GM18517 (cell line): ENCODE results near the gene LRRC4C.
"Not testable (repeated sequence)": the region's sequence is repeated elsewhere in the genome, so short reads cannot be mapped to it uniquely, and the experiment has no call there.

ENCODE experiments used
- ATAC-seq: cut with Tn5 transposase; IDR thresholded peaks from one replicate; pipeline ENCODE4 v1.9.1; 2021; ENCODE audit warnings: mild to moderate bottlenecking, moderate library complexity; ENCODE audit not compliant: unreplicated experiment

LRRC4C gene

DNA sequence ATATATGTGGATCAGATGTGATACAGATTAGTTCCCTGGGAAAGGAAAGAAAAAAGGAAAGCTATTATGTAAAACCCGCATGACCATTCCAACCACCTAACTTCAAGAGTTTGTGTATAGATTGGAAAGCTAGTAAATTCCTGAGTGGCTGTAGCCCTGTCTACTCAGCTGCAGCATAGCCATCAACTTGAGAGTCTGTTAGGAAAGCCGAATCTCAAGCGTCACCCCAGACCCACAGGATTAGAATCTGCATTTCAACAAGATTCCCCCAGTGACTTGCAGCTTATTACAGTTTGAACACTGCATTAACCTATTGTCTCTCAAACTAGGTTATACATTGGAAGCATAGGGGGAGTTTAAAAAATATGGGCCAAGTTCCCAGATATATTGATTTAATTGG is 921.7 kb downstream of the LRRC4C start:
- no peak for ATAC-seq

- ATAC-seq = not testable (repeated sequence)
These were observed 937.4 kb downstream of the LRRC4C start for GRCh38 chr11:40522080-40522479.

DNA sequence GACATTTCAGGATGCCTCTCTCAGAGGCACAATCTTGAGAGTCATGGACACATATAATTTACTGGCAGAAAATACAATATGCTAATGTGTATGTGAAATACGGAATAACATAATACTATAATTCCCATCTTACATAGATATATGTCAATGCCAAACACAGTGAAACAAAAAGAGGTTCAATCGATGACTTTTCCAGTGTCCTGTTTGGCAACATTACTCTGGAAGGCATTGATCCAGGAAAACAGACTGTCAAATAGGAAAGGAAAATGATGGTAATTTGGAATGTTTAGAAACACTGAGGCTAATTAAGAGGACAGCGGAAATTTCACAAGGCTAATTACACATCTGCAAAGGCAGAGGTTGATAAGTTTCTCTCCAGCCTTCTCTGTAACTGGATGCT is 942.3 kb downstream of the LRRC4C start:
- no peak for ATAC-seq

DNA sequence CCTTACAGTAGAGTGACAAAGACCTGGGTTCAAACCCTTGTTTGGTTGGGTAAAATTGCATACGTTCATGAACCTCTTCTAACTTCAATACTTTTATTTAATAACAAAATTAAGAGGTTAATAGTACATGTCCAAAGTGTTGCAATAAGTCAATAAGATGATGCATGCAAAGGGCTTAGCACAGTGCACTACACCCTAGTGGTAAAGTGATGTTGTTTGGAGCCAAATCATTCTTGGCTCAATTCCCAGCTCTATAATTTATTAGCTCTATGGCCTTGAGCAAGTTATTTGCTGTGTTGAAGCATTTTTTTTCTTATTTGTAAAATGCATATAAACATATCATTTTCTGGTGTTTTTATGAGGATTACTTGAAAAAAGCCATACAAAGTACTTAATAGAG is 945.3 kb downstream of the LRRC4C start:
- no peak for ATAC-seq

DNA sequence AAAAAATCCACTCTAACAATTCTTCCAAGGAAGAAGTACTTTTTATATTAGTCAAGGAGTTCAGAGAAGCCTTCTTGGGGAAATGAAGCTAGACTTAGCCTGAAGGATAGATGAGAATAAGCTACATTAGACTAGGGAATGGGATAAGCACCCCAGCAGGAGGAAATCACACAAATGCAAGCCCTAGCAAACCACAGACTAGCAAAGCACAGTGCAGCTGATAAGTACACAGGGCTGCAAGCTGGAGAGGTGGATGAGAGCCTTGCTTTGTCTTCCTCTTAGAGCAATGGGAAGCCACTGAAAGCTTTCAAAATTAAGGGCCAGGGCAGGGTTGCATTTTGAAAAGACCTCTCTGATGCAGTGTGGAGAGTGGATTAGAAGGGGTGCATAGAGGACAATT is 946.2 kb downstream of the LRRC4C start:
- no peak for ATAC-seq

- ATAC-seq = no peak
These were observed 951.1 kb downstream of the LRRC4C start for GRCh38 chr11:40508303-40508702.

DNA sequence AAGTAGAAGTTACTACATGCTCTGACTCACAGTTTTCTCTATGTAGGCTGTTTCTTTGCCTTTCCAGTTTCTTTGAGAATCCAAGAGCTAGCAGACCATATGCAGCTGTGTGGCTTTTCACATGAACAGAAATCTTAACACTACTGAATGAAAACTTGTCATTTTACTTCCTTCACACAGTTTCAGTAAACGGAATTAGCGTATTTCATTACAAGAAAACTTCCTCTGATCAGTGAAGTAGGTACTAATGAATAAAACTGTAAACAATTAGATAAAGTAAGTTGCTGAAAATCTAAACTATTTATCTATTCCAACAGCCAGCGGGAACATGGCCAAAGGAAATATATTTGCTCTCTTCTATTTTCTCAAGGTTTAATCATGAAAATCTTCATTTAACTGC is 953.2 kb downstream of the LRRC4C start:
- ATAC-seq = no peak

DNA sequence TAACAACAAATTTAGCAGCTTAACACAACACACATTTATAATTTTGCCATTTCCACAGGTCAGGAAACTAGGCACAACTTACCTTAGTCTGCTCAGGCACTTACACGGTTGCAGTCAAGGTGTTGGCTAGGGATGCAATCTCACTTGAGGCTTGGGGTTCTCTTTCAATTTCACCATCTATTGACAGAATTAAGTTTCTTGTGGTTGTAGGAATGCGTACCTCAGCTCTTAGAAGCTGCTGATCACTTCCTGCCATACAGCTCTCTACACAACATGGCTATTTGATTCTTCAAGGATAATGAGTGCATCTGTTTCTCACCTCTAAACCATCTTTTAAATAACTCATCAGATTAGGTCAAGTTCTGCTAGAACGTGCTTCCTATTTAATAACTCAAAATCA is 968.1 kb downstream of the LRRC4C start:
- no peak for ATAC-seq

DNA sequence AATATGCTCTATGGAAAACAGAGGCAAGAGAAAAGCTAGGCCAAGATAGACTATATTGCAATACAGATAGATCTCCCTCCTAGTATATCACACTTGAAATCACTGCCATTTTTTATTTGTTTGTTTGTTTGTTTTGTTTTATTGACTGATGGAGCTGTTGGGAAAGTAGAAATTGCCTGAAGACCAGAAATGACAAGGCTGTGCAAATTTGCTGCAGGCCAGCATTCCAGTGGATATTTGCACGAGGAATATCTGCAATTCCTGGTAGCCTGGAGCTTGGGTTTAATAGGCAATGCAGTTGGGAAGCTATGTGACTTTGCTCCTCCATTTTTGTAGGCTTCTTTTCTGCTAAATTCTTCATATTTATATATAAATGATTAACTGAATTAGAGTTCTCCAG is 991.7 kb downstream of the LRRC4C start:
- ATAC-seq = no peak

GRCh38 chr11:40445391-40445790 is 1014.1 kb downstream of the LRRC4C start:
- ATAC-seq = no peak

DNA sequence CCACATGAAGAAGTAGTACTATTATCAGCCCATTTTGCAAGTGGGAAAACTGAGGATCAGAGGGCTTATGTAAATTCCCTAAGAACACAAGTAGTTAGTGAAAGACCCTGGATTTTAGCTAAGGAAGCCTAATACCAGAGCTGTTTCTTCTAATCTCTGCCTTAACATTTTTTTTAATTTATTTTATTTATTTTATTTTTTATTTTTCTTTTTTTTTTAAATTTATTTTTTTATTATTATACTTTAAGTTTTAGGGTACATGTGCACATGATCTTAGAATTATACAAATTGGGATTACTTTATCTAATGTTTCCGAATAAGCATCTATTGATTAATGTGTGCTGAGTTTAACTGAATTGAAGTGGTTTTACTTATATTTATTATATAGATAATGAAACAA is 1015.3 kb downstream of the LRRC4C start:
- ATAC-seq = no peak

DNA sequence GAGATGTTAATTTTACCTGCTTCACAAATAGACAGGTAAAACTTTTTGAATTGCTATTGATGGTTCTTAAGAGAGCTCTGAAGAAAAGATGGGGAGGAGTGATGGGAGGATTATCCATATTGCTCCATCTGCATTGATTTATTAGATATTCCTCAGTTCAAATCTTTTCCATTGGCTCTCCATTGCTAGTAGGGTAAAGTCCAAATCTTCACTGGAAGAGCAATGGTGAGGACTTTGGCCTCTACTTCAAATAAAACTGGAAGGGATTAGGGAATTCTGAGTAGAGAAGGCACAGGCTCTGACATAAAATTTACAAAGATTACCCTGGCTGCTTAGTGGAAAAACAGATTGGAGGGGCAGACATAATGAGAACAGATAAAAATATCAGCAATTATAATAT is 1024.1 kb downstream of the LRRC4C start:
- no peak for ATAC-seq

DNA sequence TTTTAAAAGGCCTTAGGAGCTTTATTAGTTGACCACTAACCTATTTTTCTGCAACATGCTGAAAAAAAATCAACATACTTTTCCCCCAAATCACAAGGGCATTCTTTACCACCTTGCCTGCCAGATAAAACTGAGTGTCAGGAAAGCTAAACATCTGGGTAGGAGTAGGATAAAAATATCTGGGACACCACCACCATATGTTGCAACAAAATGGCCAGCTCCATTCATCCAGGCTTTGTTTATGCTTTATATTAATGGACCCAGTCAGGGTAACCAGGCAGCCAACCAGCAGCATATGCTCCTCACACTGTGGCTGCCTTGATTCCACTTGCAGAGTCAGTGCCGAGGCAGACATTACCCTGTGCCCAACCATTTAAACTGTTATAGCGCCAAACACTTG is 1024.5 kb downstream of the LRRC4C start:
- ATAC-seq = no peak

DNA sequence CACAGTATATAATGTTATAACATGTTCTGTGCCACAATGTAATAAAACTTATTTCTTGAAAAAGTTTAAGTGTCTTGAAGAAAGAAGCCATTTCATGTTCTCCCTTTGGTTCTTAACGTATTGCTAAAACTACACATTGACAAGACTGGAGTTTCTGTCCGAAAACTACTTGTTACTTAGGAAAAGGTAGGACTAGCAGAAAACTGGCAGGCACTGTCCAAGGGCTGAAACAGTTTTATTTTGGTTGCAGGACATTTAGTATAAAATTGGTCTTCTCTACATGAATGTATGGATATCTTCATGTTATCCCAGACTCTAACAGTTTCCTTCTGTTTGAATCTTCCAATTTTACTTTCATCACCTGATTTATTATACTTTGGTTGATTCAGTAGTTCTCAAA is 1027.1 kb downstream of the LRRC4C start:
- no peak for ATAC-seq

- ATAC-seq = no peak
These were observed 1034.3 kb downstream of the LRRC4C start for GRCh38 chr11:40425168-40425567.

- ATAC-seq = no peak
These were observed 1038.1 kb downstream of the LRRC4C start for GRCh38 chr11:40421208-40421981.

- no peak for ATAC-seq
These were observed 1041.8 kb downstream of the LRRC4C start for GRCh38 chr11:40417627-40418026.

DNA sequence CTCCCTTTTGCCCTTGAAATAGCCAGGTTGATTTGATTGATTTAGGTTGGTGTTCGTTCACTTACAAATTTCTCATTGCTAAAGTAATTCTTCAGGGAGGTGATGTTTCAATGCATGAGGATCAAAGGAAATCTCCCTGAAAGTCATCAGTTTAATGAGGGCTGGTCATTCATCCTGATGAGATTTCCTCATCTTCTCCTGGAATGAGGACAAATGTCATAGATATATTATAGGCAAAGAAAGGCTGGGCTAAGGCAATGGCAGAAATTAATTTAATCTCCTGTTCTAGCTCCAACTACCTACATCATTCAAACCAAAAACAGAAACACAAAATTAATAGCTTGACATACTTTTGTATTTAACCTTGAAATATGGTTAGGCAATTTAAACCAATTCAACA is 1052.1 kb downstream of the LRRC4C start:
- no peak for ATAC-seq

DNA sequence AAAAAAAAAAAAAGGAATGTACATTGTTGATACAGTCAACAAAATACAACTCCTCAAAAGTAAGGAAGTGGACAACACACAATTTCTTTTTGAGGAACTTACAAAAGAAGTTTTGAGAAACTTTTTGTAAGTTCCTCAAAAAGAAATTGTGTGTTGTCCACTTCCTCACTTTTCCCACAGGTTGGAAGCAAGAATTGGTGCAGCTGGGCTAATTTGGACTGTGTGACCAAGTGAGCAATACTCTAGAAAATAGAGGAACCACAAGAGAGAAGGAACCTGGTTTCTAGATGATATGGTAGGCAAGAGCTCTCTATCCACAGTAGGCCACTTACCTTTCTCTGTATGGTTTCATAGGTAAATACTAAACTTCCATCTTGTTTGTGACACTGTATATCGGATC is 1053.8 kb downstream of the LRRC4C start:
- no peak for ATAC-seq

DNA sequence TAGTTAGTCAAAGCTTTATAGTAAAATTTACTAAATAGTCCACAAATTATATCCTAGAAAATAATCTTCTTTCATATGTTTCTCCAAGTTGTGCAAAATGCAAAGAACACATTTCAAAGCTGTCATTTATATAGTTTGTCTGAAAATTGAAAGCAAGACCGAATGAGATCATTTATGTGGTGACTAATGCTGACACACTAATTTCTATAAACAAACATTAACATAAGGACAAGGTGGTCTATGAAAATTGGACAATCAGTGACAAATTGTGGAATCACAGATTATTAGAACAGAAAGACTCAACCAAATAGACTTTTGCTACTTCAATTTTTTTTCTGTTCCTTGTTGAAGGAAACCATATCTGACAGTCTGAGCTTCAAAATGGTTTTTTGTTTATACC is 1056.1 kb downstream of the LRRC4C start:
- no peak for ATAC-seq

DNA sequence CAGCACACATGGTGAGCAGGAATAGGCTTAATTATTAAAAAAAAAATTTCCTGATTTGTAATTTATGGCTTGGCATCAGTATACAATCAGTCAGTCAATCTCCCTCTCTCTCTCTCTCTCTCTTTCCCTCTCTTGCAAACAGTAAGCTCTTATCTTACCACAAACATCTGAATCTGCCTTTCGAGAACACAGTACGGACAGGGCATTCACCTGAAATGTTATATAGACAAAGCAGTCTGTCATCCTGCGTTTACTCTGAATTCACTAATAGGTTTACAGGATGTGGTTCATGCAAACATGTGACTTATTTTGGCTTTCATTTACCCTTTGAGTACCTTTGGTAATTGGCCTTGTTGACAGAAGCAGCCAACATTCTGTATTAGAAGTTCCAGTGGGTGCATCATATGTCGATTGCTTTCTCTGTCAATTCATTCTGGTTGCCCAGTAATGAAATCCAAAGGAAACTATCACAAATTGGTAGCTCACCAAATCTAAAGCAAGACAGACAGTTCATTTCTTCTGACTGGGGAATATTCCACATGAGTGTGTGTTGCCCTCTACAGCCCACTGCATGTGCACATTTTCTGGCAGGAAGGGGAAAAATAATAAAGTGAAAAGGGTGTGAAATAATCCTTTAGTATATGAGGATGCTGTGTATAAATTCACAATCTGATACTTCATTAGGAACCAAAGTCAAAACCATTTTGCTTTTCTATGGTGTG is 1058.2 kb downstream of the LRRC4C start:
- no peak for ATAC-seq

- no peak for ATAC-seq
These were observed 1062.3 kb downstream of the LRRC4C start for GRCh38 chr11:40397141-40397540.

DNA sequence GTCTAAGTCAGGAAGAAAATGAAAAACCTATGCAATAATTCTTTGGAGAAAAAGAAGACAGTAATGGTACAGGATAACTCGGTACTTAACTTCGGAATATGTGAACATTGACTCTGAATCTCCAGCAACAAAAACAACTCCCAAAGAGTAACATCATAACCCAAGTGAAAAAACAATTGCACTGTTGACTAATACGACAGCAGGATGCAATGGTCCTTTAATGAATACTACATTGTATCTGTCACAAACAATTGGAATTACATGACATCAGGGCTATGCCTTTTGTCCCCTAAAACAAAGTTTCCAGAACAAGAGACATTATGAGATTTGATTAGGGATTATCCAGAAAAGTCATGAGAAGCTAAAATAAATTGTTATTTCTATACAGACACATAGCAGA is 1065.9 kb downstream of the LRRC4C start:
- no peak for ATAC-seq
